Karpas-422 (cell line): ENCODE measurements around the gene TWF2. TPM values are rescaled to one million over a fixed set of nuclear protein-coding genes. Genes with fewer than 3 reads are reported as not detected.

Experiments used
- DNase-seq: peaks from one replicate; pipeline ENCODE4 v3.0.0-alpha.2; 2015
- H2AFZ ChIP-seq: fragments of 200-600 bp; sonication (generic); 2 replicates; pipeline ENCODE4 v1.6.1; 2014; ENCODE audit warnings: antibody characterized with exemption, low read length, mixed read lengths
- H3K27ac ChIP-seq: fragments of 200-600 bp; sonication (generic); 2 replicates; pipeline ENCODE4 v1.5.1; 2014; ENCODE audit warnings: mild to moderate bottlenecking, low read length, moderate library complexity
- H3K27me3 ChIP-seq: fragments of 200-600 bp; sonication (generic); 2 replicates; pipeline ENCODE4 v1.6.1; 2014; ENCODE audit warnings: low read length, mixed read lengths
- H3K36me3 ChIP-seq: fragments of 200-600 bp; sonication (generic); 2 replicates; pipeline ENCODE4 v1.6.1; 2014; ENCODE audit warnings: low read length, mixed read lengths; ENCODE audit not compliant: insufficient read depth
- H3K4me1 ChIP-seq: fragments of 200-600 bp; sonication (generic); 2 replicates; pipeline ENCODE4 v1.6.1; 2014; ENCODE audit warnings: mild to moderate bottlenecking, low read length, mixed read lengths
- H3K4me2 ChIP-seq: fragments of 200-600 bp; sonication (generic); 2 replicates; pipeline ENCODE4 v1.6.1; 2014; ENCODE audit warnings: low read length, low read depth, mild to moderate bottlenecking; ENCODE audit not compliant: poor library complexity, severe bottlenecking
- H3K4me3 ChIP-seq: fragments of 200-600 bp; sonication (generic); 2 replicates; pipeline ENCODE4 v1.5.1; 2014; ENCODE audit warnings: mild to moderate bottlenecking, antibody characterized with exemption, low read length, mixed read lengths
- H3K79me2 ChIP-seq: fragments of 200-600 bp; sonication (generic); 2 replicates; pipeline ENCODE4 v1.6.1; 2014; ENCODE audit warnings: mild to moderate bottlenecking, low read length, mixed read lengths
- H3K9ac ChIP-seq: fragments of 200-600 bp; sonication (generic); 2 replicates; pipeline ENCODE4 v1.6.0; 2014; ENCODE audit warnings: low read length
- H3K9me2 ChIP-seq: fragments of 200-600 bp; sonication (generic), shearing (Covaris generic); replicated peaks from 2 replicates; pipeline ENCODE4 v1.6.0; 2014; ENCODE audit warnings: mild to moderate bottlenecking, low read length, moderate library complexity; ENCODE audit not compliant: insufficient read depth
- H3K9me3 ChIP-seq: fragments of 300-700, 200-600 bp; sonication (generic); 2 replicates; pipeline ENCODE4 v1.6.1; 2014; ENCODE audit warnings: low read length, mixed read lengths
- H4K20me1 ChIP-seq: fragments of 200-600 bp; sonication (generic); 2 replicates; pipeline ENCODE4 v1.6.1; 2014; ENCODE audit warnings: mild to moderate bottlenecking, antibody characterized with exemption, low read length, low read depth; ENCODE audit not compliant: insufficient read depth
- total RNA-seq: library from RNA; depleted of rRNA; stranded (reverse); fragments of >200 nt; shearing (Covaris generic); gene quantifications from 2 replicates; pipeline ENCODE4 v1.2.3, GENCODE V29; 2014; ENCODE audit warnings: low replicate concordance

Gene TWF2
- total RNA-seq, 1 experiment from 2014 or later: 42.0 TPM

- DNase-seq: no peak
- Histone ChIP-seq H4K20me1 (0 out of 2 replicates have a peak, but pooled peaks cover 2% of the 10 kb centered on the region), H3K4me2 (peak overlapping the region; percentile 70), H3K9ac (peak overlapping the region; percentile 99), H3K79me2 (peaks cover 32% of the 10 kb centered on the region), H3K9me3 (no peaks in the 10 kb centered on the region), H3K27ac (peak overlapping the region; percentile 68), H3K9me2 (no peaks in the 10 kb centered on the region), H3K4me1 (peaks cover 33% of the 10 kb centered on the region), H3K36me3 (no peaks in the 10 kb centered on the region), H3K4me3 (peak overlapping the region; percentile 78), H2AFZ (no peak overlapping the region), H3K27me3 (no peaks in the 10 kb centered on the region)
These were observed 681 bp downstream of the TWF2 start for GRCh38 chr3:52238193-52238760.

GRCh38 chr3:52237657-52238172 is 1.2 kb downstream of the TWF2 start:
- H3K4me1 ChIP-seq: peaks cover 38% of the 10 kb centered on the region
- no peak for DNase-seq

GRCh38 chr3:52237006-52237656 is 1.8 kb downstream of the TWF2 start:
- Histone ChIP-seq H3K27ac (peak overlapping the region; percentile 68), H3K9me2 (no peaks in the 10 kb centered on the region), H4K20me1 (0 out of 2 replicates have a peak, but pooled peaks cover 6% of the 10 kb centered on the region), H3K4me1 (peaks cover 43% of the 10 kb centered on the region), H3K9me3 (no peaks in the 10 kb centered on the region), H3K36me3 (no peaks in the 10 kb centered on the region), H3K27me3 (no peaks in the 10 kb centered on the region), H3K4me2 (peak overlapping the region; percentile 70), H3K4me3 (peak overlapping the region; percentile 78; the same call in 1 of the 2 replicates), H3K9ac (peak overlapping the region; percentile 99), H3K79me2 (peaks cover 32% of the 10 kb centered on the region), H2AFZ (no peak overlapping the region)
- DNase-seq: no peak

More at GRCh38 chr3:52237657-52238172, 1.2 kb downstream of the TWF2 start:
- no peaks in the 10 kb centered on the region for H3K9me2 ChIP-seq
- peak overlapping the region; percentile 78 for H3K4me3 ChIP-seq
- H3K9me3 ChIP-seq: no peaks in the 10 kb centered on the region
- peak overlapping the region; percentile 99 for H3K9ac ChIP-seq
- peak overlapping the region; percentile 68 for H3K27ac ChIP-seq
- H3K27me3 ChIP-seq: no peaks in the 10 kb centered on the region
- no peak overlapping the region for H2AFZ ChIP-seq
- H3K79me2 ChIP-seq: peaks cover 32% of the 10 kb centered on the region
- no peaks in the 10 kb centered on the region for H3K36me3 ChIP-seq
- H3K4me2 ChIP-seq: peak overlapping the region; percentile 70
- 0 out of 2 replicates have a peak, but pooled peaks cover 3% of the 10 kb centered on the region for H4K20me1 ChIP-seq

- no peak overlapping the region for H2AFZ ChIP-seq
- H3K4me2 ChIP-seq: peak overlapping the region; percentile 70
- H3K27ac ChIP-seq: no peak overlapping the region
- H3K9ac ChIP-seq: no peak overlapping the region
- no peaks in the 10 kb centered on the region for H3K9me2 ChIP-seq
- no peak overlapping the region for H3K4me3 ChIP-seq
- H3K4me1 ChIP-seq: peaks cover 50% of the 10 kb centered on the region
- 0 out of 2 replicates have a peak, but pooled peaks cover 9% of the 10 kb centered on the region for H4K20me1 ChIP-seq
- DNase-seq: no peak
- H3K9me3 ChIP-seq: no peaks in the 10 kb centered on the region
- H3K36me3 ChIP-seq: no peaks in the 10 kb centered on the region
- H3K27me3 ChIP-seq: no peaks in the 10 kb centered on the region
- peaks cover 32% of the 10 kb centered on the region for H3K79me2 ChIP-seq
These were observed 2.5 kb downstream of the TWF2 start for GRCh38 chr3:52236424-52236886.

- Histone ChIP-seq H3K4me1 (peaks cover 42% of the 10 kb centered on the region), H3K4me3 (no peak overlapping the region), H3K9ac (no peak overlapping the region), H3K27me3 (no peaks in the 10 kb centered on the region), H3K36me3 (peaks cover 5% of the 10 kb centered on the region), H3K9me2 (no peaks in the 10 kb centered on the region), H3K27ac (0 out of 2 replicates have a peak overlapping the region, but pooled peaks have one; percentile 24), H2AFZ (no peak overlapping the region), H3K79me2 (peaks cover 27% of the 10 kb centered on the region), H3K9me3 (no peaks in the 10 kb centered on the region), H3K4me2 (no peak overlapping the region), H4K20me1 (peaks cover 9% of the 10 kb centered on the region; the same call in 1 of the 2 replicates)
- DNase-seq: no peak
These were observed 4.2 kb downstream of the TWF2 start for GRCh38 chr3:52234516-52235447.

GRCh38 chr3:52233968-52234367 is 5.0 kb downstream of the TWF2 start:
- H3K4me1 ChIP-seq: peaks cover 41% of the 10 kb centered on the region
- H3K27ac ChIP-seq: 0 out of 2 replicates have a peak overlapping the region, but pooled peaks have one; percentile 24
- H3K4me3 ChIP-seq: no peak overlapping the region
- no peaks in the 10 kb centered on the region for H3K9me2 ChIP-seq
- no peak overlapping the region for H3K4me2 ChIP-seq
- H2AFZ ChIP-seq: no peak overlapping the region
- no peaks in the 10 kb centered on the region for H3K9me3 ChIP-seq
- DNase-seq: no peak
- H3K79me2 ChIP-seq: peaks cover 27% of the 10 kb centered on the region
- peaks cover 9% of the 10 kb centered on the region; the same call in 1 of the 2 replicates for H4K20me1 ChIP-seq
- no peak overlapping the region for H3K9ac ChIP-seq
- H3K36me3 ChIP-seq: peaks cover 5% of the 10 kb centered on the region
- H3K27me3 ChIP-seq: no peaks in the 10 kb centered on the region

- Histone ChIP-seq H2AFZ (no peak overlapping the region), H3K4me3 (no peak overlapping the region), H3K4me2 (no peak overlapping the region), H3K9ac (peak overlapping the region; percentile 16; the same call in 1 of the 2 replicates), H3K79me2 (peaks cover 20% of the 10 kb centered on the region), H3K9me2 (no peaks in the 10 kb centered on the region), H3K36me3 (peaks cover 5% of the 10 kb centered on the region), H4K20me1 (peaks cover 9% of the 10 kb centered on the region; the same call in 1 of the 2 replicates), H3K27ac (0 out of 2 replicates have a peak overlapping the region, but pooled peaks have one; percentile 24), H3K27me3 (no peaks in the 10 kb centered on the region), H3K4me1 (peaks cover 46% of the 10 kb centered on the region), H3K9me3 (no peaks in the 10 kb centered on the region)
- no peak for DNase-seq
These were observed 5.8 kb downstream of the TWF2 start for GRCh38 chr3:52233108-52233591.
